Spleen (tissue), 11 donors: Measurements from ENCODE around the gene TJP1. TPM values are rescaled to one million over a fixed set of nuclear protein-coding genes. Genes with fewer than 3 reads are reported as not detected.

Experiments
- DNase-seq: peaks from one replicate; pipeline ENCODE4 v3.0.0-alpha.2; 2020
- H3K27ac ChIP-seq, 8 donors: fragments of 200-600 bp; sonication (generic) in 7 of 8; 1 replicate in 4 of 8; 2 replicates in 4 of 8; pipeline versions ENCODE4 v1.5.0 to v1.8.0; 2016 to 2021; ENCODE audit warnings: inconsistent platforms in 4 of 8, mild to moderate bottlenecking in 4 of 8, moderate library complexity in 1 of 8
- H3K27me3 ChIP-seq, 7 donors: fragments of 200-600 bp; sonication (generic) in 6 of 7; replicated peaks in 1 of 7; 1 replicate in 4 of 7; 2 replicates in 3 of 7; pipeline versions ENCODE4 v1.5.0 to v1.8.0; 2016 to 2021; ENCODE audit warnings: inconsistent platforms in 3 of 7, mild to moderate bottlenecking in 1 of 7
- H3K36me3 ChIP-seq, 6 donors: fragments of 200-600 bp; sonication (generic) in 5 of 6; 1 replicate in 4 of 6; 2 replicates in 2 of 6; pipeline versions ENCODE4 v1.5.0 to v1.8.0; 2016 to 2021; ENCODE audit warnings: inconsistent platforms in 2 of 6
- H3K4me1 ChIP-seq, 6 donors: fragments of 200-600 bp; sonication (generic) in 5 of 6; 1 replicate in 3 of 6; 2 replicates in 3 of 6; pipeline versions ENCODE4 v1.5.0 to v1.8.0; 2016 to 2021; ENCODE audit warnings: inconsistent platforms in 3 of 6
- H3K4me3 ChIP-seq, 8 donors: fragments of 200-600 bp; sonication (generic) in 7 of 8; 1 replicate in 4 of 8; 2 replicates in 4 of 8; pipeline versions ENCODE4 v1.5.0 to v1.8.0; 2016 to 2021; ENCODE audit warnings: inconsistent platforms in 4 of 8, mild to moderate bottlenecking in 4 of 8, moderate library complexity in 2 of 8
- H3K9me3 ChIP-seq, 8 donors: fragments of 200-600 bp; sonication (generic) in 7 of 8; 1 replicate in 4 of 8; 2 replicates in 4 of 8; pipeline versions ENCODE4 v1.5.0 to v1.8.0; 2016 to 2021; ENCODE audit warnings: inconsistent platforms in 4 of 8
- POLR2A ChIP-seq, 3 donors: fragments of 450-650 bp; IDR thresholded peaks; one replicate each; pipeline ENCODE4 v1.5.1; 2017; ENCODE audit warnings: antibody characterized with exemption in 3 of 3, mild to moderate bottlenecking in 1 of 3
- POLR2AphosphoS5 ChIP-seq, 3 donors: sonication (generic); formaldehyde crosslinking; IDR thresholded peaks; one replicate each; pipeline ENCODE4 v1.5.1; 2017; ENCODE audit warnings: antibody characterized with exemption in 3 of 3
- WGBS, 5 donors: extraction: QIAGEN DNeasy Blood & Tissue Kit in 3 of 5; methylation state at CpG; one replicate each; pipeline versions ENCODE4 v1.1.5 to v1.1.7; 2013 to 2018; 5-methylcytosine and 5-hydroxymethylcytosine counted together
- intact Hi-C: fragments of 100-400 bp; cut with DNase I; formaldehyde crosslinking; loops from one replicate; pipeline ENCODE4 v1.15.0; 2023; ENCODE audit warnings: low total_unique reads
- polyA plus RNA-seq, 3 donors: library from polyadenylated mRNA; stranded (reverse); fragments of 200-250 nt; gene quantifications; one replicate each; pipeline ENCODE4 v1.2.1, GENCODE V29; 2013
- total RNA-seq, 7 donors: library from RNA; depleted of rRNA in 3 of 7; stranded (reverse); fragments of >200 nt in 3 of 7; fragmentation: NEBNext Ultra II Directional in 4 of 7; extraction: Animal tissue kit (Norgen Biotek cat#: 25700) in 4 of 7; gene quantifications; one replicate each; pipeline versions ENCODE4 v1.1.0 to v1.2.1, GENCODE V29; 2016 to 2021
- TF ChIP-seq, protein P1 (sequence below), 11 experiments: fragments of 200-600 bp in 7 of 11; fragments of 450-650 bp in 4 of 11; sonication (generic) in 4 of 11; IDR thresholded peaks in 8 of 11; conservative IDR thresholded peaks in 3 of 11; 1 replicate in 7 of 11; 2 replicates in 4 of 11; pipeline versions ENCODE4 v1.4.0 to v1.8.0; 2016 to 2021; ENCODE audit warnings: antibody characterized with exemption in 11 of 11, inconsistent platforms in 4 of 11, mild to moderate bottlenecking in 1 of 11
- donor health status: healthy with polysubstance abuse.
- donor health status: DM: no; HTN: no; CAD: no; lungs with moderate emphysema.
- donor health status: DM: no; HTN: no; CAD: no.
- donor health status: Bipolar disorder and iron deficiency.
- donor health status: healthy.
- donor health status: DM: no; HTN: no; CAD: no.
- donor health status: DM: yes; HTN: yes; CAD: no.

TJP1 gene
- total and polyA plus RNA-seq, 10 donors: 2.9 to 71.8 (median 49.7) TPM

DNA sequence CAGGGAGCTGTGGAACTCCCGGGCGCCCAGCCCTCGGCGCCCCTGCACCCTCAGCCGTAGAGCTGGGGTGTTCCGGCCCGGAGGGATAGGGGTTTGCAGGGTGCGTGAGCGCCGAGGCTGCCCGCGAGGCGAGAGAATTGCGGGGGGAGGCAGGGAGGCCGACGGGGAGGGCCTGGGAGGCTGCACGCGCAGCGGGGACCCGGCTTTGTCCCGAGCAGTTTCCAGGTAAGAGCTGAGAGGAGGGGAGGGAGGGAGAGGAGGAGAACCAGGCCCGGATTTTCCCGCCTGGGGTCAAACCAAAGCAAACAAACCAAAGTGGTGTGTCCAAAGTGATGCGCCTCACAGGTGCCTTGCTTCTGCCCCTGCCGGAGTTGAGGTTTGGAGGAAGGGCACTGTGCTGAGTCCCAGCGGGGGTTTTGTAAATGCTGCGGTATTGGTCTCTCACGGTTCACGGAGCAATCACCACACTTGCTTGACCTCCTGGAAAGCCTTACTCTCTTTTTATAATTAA lies 146.4 kb downstream of the TJP1 start:
- H3K36me3 ChIP-seq: no peaks in the 10 kb centered on the region
- intact Hi-C loops: no loop called here
- H3K4me3 ChIP-seq: no peak overlapping the region
- no peaks in the 10 kb centered on the region for H3K9me3 ChIP-seq
- whole genome bisulfite sequencing, 5 donors: 45 to 81% (median 60%) methylated on average over 29 of the region's 29 CpGs
- H3K4me1 ChIP-seq: peaks cover 0 to 12% (median 5%) of the 10 kb centered on the region in 6 donors
- no peak overlapping the region for H3K27ac ChIP-seq
- DNase-seq: peak; percentile 49
- peaks cover 0 to 51% (median 14%) of the 10 kb centered on the region in 7 donors for H3K27me3 ChIP-seq
- TF ChIP-seq, protein P1, sequence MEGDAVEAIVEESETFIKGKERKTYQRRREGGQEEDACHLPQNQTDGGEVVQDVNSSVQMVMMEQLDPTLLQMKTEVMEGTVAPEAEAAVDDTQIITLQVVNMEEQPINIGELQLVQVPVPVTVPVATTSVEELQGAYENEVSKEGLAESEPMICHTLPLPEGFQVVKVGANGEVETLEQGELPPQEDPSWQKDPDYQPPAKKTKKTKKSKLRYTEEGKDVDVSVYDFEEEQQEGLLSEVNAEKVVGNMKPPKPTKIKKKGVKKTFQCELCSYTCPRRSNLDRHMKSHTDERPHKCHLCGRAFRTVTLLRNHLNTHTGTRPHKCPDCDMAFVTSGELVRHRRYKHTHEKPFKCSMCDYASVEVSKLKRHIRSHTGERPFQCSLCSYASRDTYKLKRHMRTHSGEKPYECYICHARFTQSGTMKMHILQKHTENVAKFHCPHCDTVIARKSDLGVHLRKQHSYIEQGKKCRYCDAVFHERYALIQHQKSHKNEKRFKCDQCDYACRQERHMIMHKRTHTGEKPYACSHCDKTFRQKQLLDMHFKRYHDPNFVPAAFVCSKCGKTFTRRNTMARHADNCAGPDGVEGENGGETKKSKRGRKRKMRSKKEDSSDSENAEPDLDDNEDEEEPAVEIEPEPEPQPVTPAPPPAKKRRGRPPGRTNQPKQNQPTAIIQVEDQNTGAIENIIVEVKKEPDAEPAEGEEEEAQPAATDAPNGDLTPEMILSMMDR (IDR thresholded peaks at IDR 0.05 in 8 of 11, conservative IDR thresholded peaks at IDR 0.05 in 3 of 11): no peak
- TF ChIP-seq POLR2AphosphoS5 (IDR thresholded peaks at IDR 0.05) (no peak), POLR2A (IDR thresholded peaks at IDR 0.05) (no peak)

DNA sequence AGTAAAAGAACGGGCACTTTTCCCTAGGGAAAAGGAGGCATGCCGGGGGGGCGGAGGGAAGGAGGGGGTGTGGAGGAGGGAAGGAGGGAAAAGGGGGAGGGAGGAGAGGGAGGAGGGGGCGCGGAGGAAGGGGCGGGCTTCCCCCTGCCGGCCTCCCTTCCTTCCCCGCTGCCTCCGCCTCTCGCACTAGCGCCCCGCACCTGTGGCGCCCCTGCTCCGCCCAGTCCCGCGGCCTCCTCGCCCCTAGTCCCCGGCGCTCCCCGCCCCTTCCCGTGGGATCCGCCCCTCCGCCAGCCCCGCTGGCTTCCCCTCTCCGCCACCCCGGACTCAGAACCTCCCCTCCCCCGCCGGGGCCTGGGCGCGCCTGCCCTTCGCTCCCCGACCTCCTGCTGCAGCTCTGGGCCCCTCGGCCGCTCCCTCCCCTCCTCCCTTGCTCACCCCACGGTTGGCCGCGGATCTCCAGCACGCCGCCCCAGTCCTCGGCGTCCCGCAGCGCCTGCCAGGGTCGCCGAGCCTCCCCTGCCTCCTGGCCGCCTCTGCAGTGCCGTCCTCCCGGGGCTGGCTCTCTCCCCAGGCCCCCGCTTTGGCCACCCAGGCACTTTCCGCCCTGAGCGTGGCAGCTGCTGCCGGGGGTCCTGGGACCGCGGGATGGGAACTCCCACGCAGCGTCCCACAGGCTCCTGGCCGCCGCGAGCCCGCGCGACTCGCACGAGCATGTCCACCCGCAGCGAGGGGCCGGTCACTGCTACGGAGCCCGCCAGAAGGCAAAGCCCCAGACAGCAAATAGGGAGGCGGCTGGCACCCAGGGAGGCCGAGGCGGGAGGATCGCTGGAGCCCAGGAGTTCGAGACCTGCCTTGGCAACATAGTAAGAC lies 147.4 kb downstream of the TJP1 start:
- H3K27me3 ChIP-seq: peaks cover 0 to 51% (median 14%) of the 10 kb centered on the region in 7 donors
- H3K9me3 ChIP-seq: no peaks in the 10 kb centered on the region
- peaks cover 0 to 12% (median 5%) of the 10 kb centered on the region in 6 donors for H3K4me1 ChIP-seq
- no peak overlapping the region for H3K27ac ChIP-seq
- TF ChIP-seq, protein P1 (IDR thresholded peaks at IDR 0.05 in 8 of 11, conservative IDR thresholded peaks at IDR 0.05 in 3 of 11): no peak
- no peak for TF ChIP-seq POLR2AphosphoS5 (IDR thresholded peaks at IDR 0.05)
- no peak for TF ChIP-seq POLR2A (IDR thresholded peaks at IDR 0.05)
- H3K36me3 ChIP-seq: no peaks in the 10 kb centered on the region
- peak; percentile 70 for DNase-seq
- H3K4me3 ChIP-seq: peak overlapping the region; percentile 12 to 66 (median 30)
- intact Hi-C loops: no loop called here
- WGBS, 5 donors: 2 to 18% (median 7%) methylated on average over 42 to 69 of the region's 74 CpGs

DNA sequence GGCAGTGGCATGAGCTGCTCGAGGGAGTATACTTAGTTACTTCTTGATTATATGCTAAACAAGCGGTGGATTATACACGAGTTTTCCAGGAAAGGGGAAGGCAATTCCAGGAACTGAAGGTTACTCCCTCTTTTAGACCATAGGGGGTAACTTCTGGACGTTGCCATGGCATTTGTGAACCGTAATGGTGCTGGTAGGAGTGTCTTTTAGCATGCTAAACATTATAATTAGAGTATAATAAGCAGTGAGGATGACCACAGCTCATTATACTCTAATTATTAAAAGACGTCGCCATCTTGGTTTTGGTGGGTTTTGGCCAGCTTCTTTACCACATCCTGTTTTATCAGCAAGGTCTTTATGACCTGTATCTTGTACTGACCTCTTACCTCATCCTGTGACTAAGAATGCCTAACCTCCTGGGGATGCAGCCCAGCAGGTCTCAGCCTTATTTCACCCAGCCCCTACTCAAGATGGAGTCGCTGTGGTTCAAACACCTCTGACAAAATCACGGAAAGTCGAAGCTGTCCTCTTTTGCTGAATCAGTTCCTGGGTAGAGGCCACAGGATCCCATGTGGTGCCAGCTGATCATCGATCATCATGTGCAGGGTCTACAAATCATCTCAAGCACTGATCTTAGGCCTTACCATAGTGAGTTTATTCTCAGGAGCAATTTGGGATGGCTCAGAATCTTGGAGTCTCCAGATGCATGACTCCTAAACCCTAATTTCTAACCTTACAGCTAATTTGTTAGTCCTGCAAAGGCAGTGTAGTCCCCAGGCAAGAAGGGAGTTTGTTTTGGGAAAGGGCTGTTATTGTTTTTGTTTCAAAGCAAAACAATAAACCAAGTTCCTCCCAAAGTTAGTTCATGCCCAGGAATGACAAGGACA lies 149.1 kb downstream of the TJP1 start:
- no peak for DNase-seq
- intact Hi-C loops: no loop called here
- Histone ChIP-seq H3K4me3 (no peak overlapping the region), H3K4me1 (peaks cover 0 to 12% (median 4%) of the 10 kb centered on the region in 6 donors), H3K9me3 (no peaks in the 10 kb centered on the region), H3K27me3 (peaks cover 0 to 49% (median 14%) of the 10 kb centered on the region in 7 donors), H3K27ac (no peak overlapping the region), H3K36me3 (no peaks in the 10 kb centered on the region)
- TF ChIP-seq POLR2A (IDR thresholded peaks at IDR 0.05): no peak
- TF ChIP-seq, protein P1 (IDR thresholded peaks at IDR 0.05 in 8 of 11, conservative IDR thresholded peaks at IDR 0.05 in 3 of 11): no peak
- TF ChIP-seq POLR2AphosphoS5 (IDR thresholded peaks at IDR 0.05): no peak
- WGBS, 5 donors: 66 to 84% (median 75%) methylated on average over 9 to 11 of the region's 11 CpGs
